Glutamatergic neuron (in vitro differentiated cells): ENCODE results near the gene XRCC3. TPM values are rescaled to one million over a fixed set of nuclear protein-coding genes. Genes with fewer than 3 reads are reported as not detected.

Experiments
- DNase-seq: peaks from one replicate; pipeline ENCODE4 v3.0.0; 2022
- H3K27ac Mint-ChIP-seq: one replicate; pipeline ENCODE4 v1.8.0; 2020; ENCODE audit warnings: mild to moderate bottlenecking, mixed read lengths, inconsistent platforms; ENCODE audit not compliant: unreplicated experiment
- H3K27me3 Mint-ChIP-seq: one replicate; pipeline ENCODE4 v1.8.0; 2020; ENCODE audit warnings: mild to moderate bottlenecking, moderate library complexity, mixed read lengths, inconsistent platforms; ENCODE audit not compliant: unreplicated experiment
- H3K36me3 Mint-ChIP-seq: one replicate; pipeline ENCODE4 v1.8.0; 2020; ENCODE audit warnings: mild to moderate bottlenecking, mixed read lengths, inconsistent platforms; ENCODE audit not compliant: unreplicated experiment
- H3K4me1 Mint-ChIP-seq: one replicate; pipeline ENCODE4 v1.8.0; 2020; ENCODE audit warnings: mild to moderate bottlenecking, low read depth, mixed read lengths, inconsistent platforms; ENCODE audit not compliant: unreplicated experiment
- H3K4me3 Mint-ChIP-seq: one replicate; pipeline ENCODE4 v1.8.0; 2020; ENCODE audit warnings: mild to moderate bottlenecking, mixed read lengths, inconsistent platforms; ENCODE audit not compliant: unreplicated experiment
- H3K9me3 Mint-ChIP-seq: one replicate; pipeline ENCODE4 v1.8.0; 2020; ENCODE audit warnings: mild to moderate bottlenecking, moderate library complexity, mixed read lengths, inconsistent platforms; ENCODE audit not compliant: unreplicated experiment
- CTCF ChIP-seq: fragments of 200-600 bp; sonication (generic); IDR thresholded peaks from one replicate; pipeline ENCODE4 v1.5.0; 2021; ENCODE audit not compliant: partially characterized antibody, unreplicated experiment
- total RNA-seq: library from RNA; stranded (reverse); fragmentation: NEBNext Ultra II Directional; extraction: Animal tissue kit (Norgen Biotek cat#: 25700); gene quantifications from one replicate; pipeline ENCODE4 v1.2.1, GENCODE V29; 2021; ENCODE audit not compliant: unreplicated experiment

XRCC3 gene
- total RNA-seq, 1 donor from 2014 or later = 4.5 TPM

GRCh38 chr14:103669370-103669769, 45.9 kb downstream of the XRCC3 start:
- Mint-ChIP-seq H3K9me3 (no peaks in the 10 kb centered on the region), H3K27me3 (peaks cover 7% of the 10 kb centered on the region), H3K4me1 (no peaks in the 10 kb centered on the region), H3K4me3 (no peak overlapping the region), H3K27ac (no peak overlapping the region), H3K36me3 (peaks cover 5% of the 10 kb centered on the region)
- TF ChIP-seq CTCF = no peak
- DNase-seq = no peak

- no peak for TF ChIP-seq CTCF
- no peaks in the 10 kb centered on the region for H3K4me1 Mint-ChIP-seq
- no peaks in the 10 kb centered on the region for H3K9me3 Mint-ChIP-seq
- DNase-seq = no peak
- H3K27ac Mint-ChIP-seq = no peak overlapping the region
- H3K4me3 Mint-ChIP-seq = no peak overlapping the region
- H3K27me3 Mint-ChIP-seq = peaks cover 5% of the 10 kb centered on the region
- H3K36me3 Mint-ChIP-seq = no peaks in the 10 kb centered on the region
Observed at GRCh38 chr14:103668117-103668516, 47.1 kb downstream of the XRCC3 start.

- DNase-seq = no peak
- no peak for TF ChIP-seq CTCF
- H3K4me1 Mint-ChIP-seq = no peaks in the 10 kb centered on the region
- no peaks in the 10 kb centered on the region for H3K36me3 Mint-ChIP-seq
- no peak overlapping the region for H3K4me3 Mint-ChIP-seq
- no peaks in the 10 kb centered on the region for H3K9me3 Mint-ChIP-seq
- H3K27ac Mint-ChIP-seq = no peak overlapping the region
- peaks cover 5% of the 10 kb centered on the region for H3K27me3 Mint-ChIP-seq
Observed at GRCh38 chr14:103667671-103668070, 47.6 kb downstream of the XRCC3 start.

GRCh38 chr14:103663506-103663905, 51.7 kb downstream of the XRCC3 start:
- H3K27ac Mint-ChIP-seq = no peak overlapping the region
- H3K27me3 Mint-ChIP-seq = peaks cover 2% of the 10 kb centered on the region
- no peak for TF ChIP-seq CTCF
- H3K36me3 Mint-ChIP-seq = peaks cover 5% of the 10 kb centered on the region
- DNase-seq = no peak
- H3K9me3 Mint-ChIP-seq = peaks cover 5% of the 10 kb centered on the region
- no peak overlapping the region for H3K4me3 Mint-ChIP-seq
- no peaks in the 10 kb centered on the region for H3K4me1 Mint-ChIP-seq

GRCh38 chr14:103662591-103662990, 52.7 kb downstream of the XRCC3 start:
- H3K36me3 Mint-ChIP-seq = peaks cover 5% of the 10 kb centered on the region
- H3K4me1 Mint-ChIP-seq = no peaks in the 10 kb centered on the region
- H3K4me3 Mint-ChIP-seq = no peak overlapping the region
- peaks cover 5% of the 10 kb centered on the region for H3K9me3 Mint-ChIP-seq
- TF ChIP-seq CTCF = no peak
- DNase-seq = no peak
- no peak overlapping the region for H3K27ac Mint-ChIP-seq
- H3K27me3 Mint-ChIP-seq = peaks cover 2% of the 10 kb centered on the region
